ENCODE data around the gene TRDN.

Gene TRDN

DNA sequence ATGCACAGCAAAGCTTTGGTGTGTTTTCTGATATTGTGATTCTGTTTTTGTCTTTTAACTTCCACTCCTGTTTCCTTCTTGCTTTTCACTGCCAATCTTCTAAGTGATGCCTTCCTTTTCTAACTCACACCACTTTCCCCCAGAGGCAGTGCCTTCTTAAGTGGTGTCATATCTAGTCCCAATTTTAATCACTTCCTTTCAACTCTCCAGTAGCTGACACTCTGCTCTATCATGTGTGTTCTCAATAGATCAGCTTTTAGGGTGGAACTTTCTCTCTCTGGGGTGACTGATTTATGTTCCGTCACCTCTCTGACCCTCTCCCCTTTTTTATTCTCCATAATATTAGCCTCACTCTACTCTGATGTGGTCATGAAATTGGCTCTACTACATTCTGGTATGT, 460.0 kb downstream of the TRDN start:
- DNase-seq (ENCODE audit: low read depth in 1 of 2, low spot score in 1 of 2), result no peak
- in situ Hi-C loops (cut with HindIII; ENCODE audit: low pct_unique_long_range_greater_than_20kb, low sequenced_read_pairs), result no loop called here
- no peak for TF ChIP-seq JUND (IDR thresholded peaks at IDR 0.05; ENCODE audit: low read depth)

- peak in 1 of 2 experiments; percentile 11 for DNase-seq (ENCODE audit: low read depth in 1 of 2, low spot score in 1 of 2)
- in situ Hi-C loops (cut with HindIII; ENCODE audit: low pct_unique_long_range_greater_than_20kb, low sequenced_read_pairs), result no loop called here
Observed at GRCh38 chr6:123171341-123172115, 465.2 kb downstream of the TRDN start.

GRCh38 chr6:123169774-123170095, 467.0 kb downstream of the TRDN start:
- in situ Hi-C loops (cut with HindIII; ENCODE audit: low pct_unique_long_range_greater_than_20kb, low sequenced_read_pairs), result no loop called here
- TF ChIP-seq JUND (IDR thresholded peaks at IDR 0.05; ENCODE audit: low read depth), result no peak
- no peak for DNase-seq (ENCODE audit: low read depth in 1 of 2, low spot score in 1 of 2)

More at GRCh38 chr6:123171341-123172115, 465.2 kb downstream of the TRDN start:
- TF ChIP-seq JUND (IDR thresholded peaks at IDR 0.05; ENCODE audit: low read depth), result no peak

- no peak for DNase-seq (ENCODE audit: low read depth in 1 of 2, low spot score in 1 of 2)
- TF ChIP-seq JUND (IDR thresholded peaks at IDR 0.05; ENCODE audit: low read depth), result no peak
- in situ Hi-C loops (cut with HindIII; ENCODE audit: low pct_unique_long_range_greater_than_20kb, low sequenced_read_pairs), result no loop called here
Observed at GRCh38 chr6:123168892-123169773, 467.6 kb downstream of the TRDN start.

- DNase-seq (ENCODE audit: low read depth in 1 of 2, low spot score in 1 of 2), result no peak
- TF ChIP-seq JUND (IDR thresholded peaks at IDR 0.05; ENCODE audit: low read depth), result no peak
- in situ Hi-C loops (cut with HindIII; ENCODE audit: low pct_unique_long_range_greater_than_20kb, low sequenced_read_pairs), result no loop called here
Observed at GRCh38 chr6:123168466-123168865, 468.3 kb downstream of the TRDN start.
